Caco-2 (cell line): Measurements from ENCODE around the gene EPHB6. TPM values are rescaled to one million over a fixed set of nuclear protein-coding genes. Genes with fewer than 3 reads are reported as not detected.
A peak's percentile ranks its signal among the peaks of the same experiment; 100 is the strongest.

ENCODE experiments used
- BruUV-seq: library from RNA; stranded (reverse); fragments of 400-500 nt; replicated peaks from 2 replicates; lab custom pipeline; 2021; lab: Mats Ljungman, UMichigan
- CTCF ChIA-PET: fragments of 300-600 bp; sonication (Branson Sonifier 250); formaldehyde crosslinking; loops from one replicate; lab custom pipeline; 2022; ENCODE audit warnings: antibody characterized with exemption; lab: Charles Lee
- POLR2A ChIA-PET: fragments of 300-600 bp; sonication (Branson Sonifier 250); formaldehyde crosslinking; loops from one replicate; lab custom pipeline; 2022; ENCODE audit warnings: antibody characterized with exemption; lab: Charles Lee
- DNase-seq, 2 experiments: peaks; one replicate each; pipeline versions ENCODE4 v3.0.0 to v3.0.0-alpha.2; 2020 to 2022
- H3K27me3 ChIP-seq: replicated peaks from 2 replicates; pipeline ENCODE4 v1.6.0; 2011; ENCODE audit warnings: low read length; ENCODE audit not compliant: control insufficient read depth, insufficient read depth
- H3K36me3 ChIP-seq: 2 replicates; pipeline ENCODE4 v1.5.1; 2011; ENCODE audit warnings: low read length; ENCODE audit not compliant: control insufficient read depth, insufficient read depth
- H3K4me1 ChIP-seq: fragments of 250-450 bp; sonication (Bioruptor Pico); 2 replicates; pipeline ENCODE4 v1.5.1; 2020; ENCODE audit warnings: mild to moderate bottlenecking
- H3K4me3 ChIP-seq: 2 replicates; pipeline ENCODE4 v1.5.1; 2011; ENCODE audit warnings: low read depth, mild to moderate bottlenecking, control low read depth, low read length
- H3K9me3 ChIP-seq: fragments of 250-450 bp; sonication (Bioruptor Pico); 2 replicates; pipeline ENCODE4 v1.5.1; 2020; ENCODE audit warnings: mild to moderate bottlenecking, moderate library complexity
- H3K27ac Mint-ChIP-seq: one replicate; pipeline ENCODE4 v1.8.0; 2022; ENCODE audit warnings: mixed read lengths; ENCODE audit not compliant: unreplicated experiment
- H3K27me3 Mint-ChIP-seq: one replicate; pipeline ENCODE4 v1.8.0; 2022; ENCODE audit warnings: mixed read lengths; ENCODE audit not compliant: insufficient read depth, unreplicated experiment
- H3K36me3 Mint-ChIP-seq: one replicate; pipeline ENCODE4 v1.8.0; 2022; ENCODE audit warnings: mild to moderate bottlenecking, mixed read lengths; ENCODE audit not compliant: insufficient read depth, unreplicated experiment
- H3K4me1 Mint-ChIP-seq: one replicate; pipeline ENCODE4 v1.8.0; 2022; ENCODE audit warnings: low read depth, mixed read lengths; ENCODE audit not compliant: unreplicated experiment
- H3K4me3 Mint-ChIP-seq: one replicate; pipeline ENCODE4 v1.8.0; 2022; ENCODE audit warnings: mild to moderate bottlenecking, moderate library complexity, mixed read lengths; ENCODE audit not compliant: unreplicated experiment
- H3K9me3 Mint-ChIP-seq: one replicate; pipeline ENCODE4 v1.8.0; 2022; ENCODE audit warnings: mixed read lengths; ENCODE audit not compliant: unreplicated experiment
- CTCF ChIP-seq, 2 experiments: fragments of 200-600 bp in 1 of 2; IDR thresholded peaks; 1 replicate in 1 of 2; 2 replicates in 1 of 2; pipeline versions ENCODE4 v1.5.1 to v1.8.0; 2011 to 2022; ENCODE audit warnings: antibody characterized with exemption in 1 of 2, control low read depth in 1 of 2, inconsistent platforms in 1 of 2, low read depth in 1 of 2, low read length in 1 of 2, mild to moderate bottlenecking in 1 of 2, moderate library complexity in 1 of 2; ENCODE audit not compliant: insufficient read depth in 1 of 2, severe bottlenecking in 1 of 2, unreplicated experiment in 1 of 2
- intact Hi-C: fragments of 100-400 bp; cut with micrococcal nuclease; formaldehyde crosslinking; loops from one replicate; pipeline ENCODE4 v1.10.0; 2022; ENCODE audit not compliant: unreplicated experiment
- total RNA-seq: library from RNA; stranded (reverse); gene quantifications from 2 replicates; pipeline ENCODE4 v1.2.3, GENCODE V29; 2022

The EPHB6 gene
- total RNA-seq, 1 experiment from 2014 or later, result 2.7 TPM

GRCh38 chr7:142908290-142908689 is 53.4 kb downstream of the EPHB6 start:
- TF ChIP-seq CTCF (IDR thresholded peaks at IDR 0.05; ENCODE audit: insufficient read depth in 1 of 2, low read depth in 1 of 2, low read length in 1 of 2, severe bottlenecking in 1 of 2, unreplicated experiment in 1 of 2), result no peak
- Mint-ChIP-seq H3K27ac (peak overlapping the region; percentile 7), H3K27me3 (no peaks in the 10 kb centered on the region), H3K9me3 (peaks cover 52% of the 10 kb centered on the region), H3K4me3 (no peak overlapping the region), H3K36me3 (no peaks in the 10 kb centered on the region), H3K4me1 (peaks cover 47% of the 10 kb centered on the region)
- Histone ChIP-seq H3K27me3 (no peaks in the 10 kb centered on the region), H3K9me3 (peaks cover 27% of the 10 kb centered on the region), H3K4me1 (peaks cover 40% of the 10 kb centered on the region), H3K4me3 (no peak overlapping the region), H3K36me3 (no peaks in the 10 kb centered on the region; the same call in 1 of the 2 replicates)
- ChIA-PET POLR2A (no interaction called here), CTCF (no interaction called here)
- BruUV-seq, result no TSS peak
- intact Hi-C loops, result no loop called here
- DNase-seq, result no peak

GRCh38 chr7:142908921-142909890 is 54.3 kb downstream of the EPHB6 start:
- no peak for DNase-seq
- peaks cover 56% of the 10 kb centered on the region for H3K4me1 Mint-ChIP-seq
- H3K36me3 Mint-ChIP-seq, result no peaks in the 10 kb centered on the region
- Histone ChIP-seq H3K9me3 (peaks cover 27% of the 10 kb centered on the region), H3K4me3 (no peak overlapping the region), H3K36me3 (no peaks in the 10 kb centered on the region; the same call in 1 of the 2 replicates), H3K4me1 (peaks cover 49% of the 10 kb centered on the region), H3K27me3 (no peaks in the 10 kb centered on the region)
- intact Hi-C loops, result loop anchor here (1.0 kb wide), 1 partner anchor 94 kb away; no protein-coding TSS in a partner anchor
- ChIA-PET POLR2A (no interaction called here), CTCF (interaction anchor here (0.9 to 2.0 kb wide), 3 partner anchors 9 to 36 kb away, joined by 3 to 6 read pairs (median 6); no protein-coding TSS in a partner anchor)
- no TSS peak for BruUV-seq
- TF ChIP-seq CTCF (IDR thresholded peaks at IDR 0.05; ENCODE audit: insufficient read depth in 1 of 2, low read depth in 1 of 2, low read length in 1 of 2, severe bottlenecking in 1 of 2, unreplicated experiment in 1 of 2), result peak; percentile 28 to 33
- peak overlapping the region; percentile 7 for H3K27ac Mint-ChIP-seq
- peaks cover 52% of the 10 kb centered on the region for H3K9me3 Mint-ChIP-seq
- H3K4me3 Mint-ChIP-seq, result no peak overlapping the region
- no peaks in the 10 kb centered on the region for H3K27me3 Mint-ChIP-seq

GRCh38 chr7:142910031-142910433 is 55.2 kb downstream of the EPHB6 start:
- Histone ChIP-seq H3K36me3 (no peaks in the 10 kb centered on the region; the same call in 1 of the 2 replicates), H3K4me3 (no peak overlapping the region), H3K27me3 (no peaks in the 10 kb centered on the region), H3K4me1 (peaks cover 57% of the 10 kb centered on the region), H3K9me3 (peaks cover 27% of the 10 kb centered on the region)
- Mint-ChIP-seq H3K9me3 (peaks cover 52% of the 10 kb centered on the region), H3K27ac (peak overlapping the region; percentile 36), H3K36me3 (no peaks in the 10 kb centered on the region), H3K4me1 (peaks cover 61% of the 10 kb centered on the region), H3K27me3 (no peaks in the 10 kb centered on the region), H3K4me3 (no peak overlapping the region)
- DNase-seq, result peak in 1 of 2 experiments; percentile 22
- ChIA-PET CTCF (interaction anchor here (0.9 to 2.0 kb wide), 4 partner anchors 10 to 47 kb away, joined by 3 to 6 read pairs (median 4); no protein-coding TSS in a partner anchor), POLR2A (no interaction called here)
- no peak for TF ChIP-seq CTCF (IDR thresholded peaks at IDR 0.05; ENCODE audit: insufficient read depth in 1 of 2, low read depth in 1 of 2, low read length in 1 of 2, severe bottlenecking in 1 of 2, unreplicated experiment in 1 of 2)
- intact Hi-C loops, result no loop called here
- BruUV-seq, result no TSS peak
